KMS-11 (cell line): ENCODE measurements around the gene SCAMP4.

ENCODE experiments used
- H2AFZ ChIP-seq: fragments of 200-600 bp; sonication (generic); 2 replicates; pipeline ENCODE4 v1.6.1; 2016; ENCODE audit warnings: antibody characterized with exemption, mixed run types, low read depth
- H3K27ac ChIP-seq: fragments of 200-600 bp; sonication (generic); 2 replicates; pipeline ENCODE4 v1.6.1; 2016; ENCODE audit warnings: mild to moderate bottlenecking, mixed run types
- H3K27me3 ChIP-seq: fragments of 200-600 bp; sonication (generic); 2 replicates; pipeline ENCODE4 v1.6.1; 2017; ENCODE audit warnings: mild to moderate bottlenecking, low read depth, mixed run types, moderate library complexity; ENCODE audit not compliant: insufficient read depth
- H3K36me3 ChIP-seq: fragments of 200-600 bp; sonication (generic); 2 replicates; pipeline ENCODE4 v1.6.1; 2017; ENCODE audit warnings: mild to moderate bottlenecking, mixed run types; ENCODE audit not compliant: insufficient read depth
- H3K4me1 ChIP-seq: fragments of 200-600 bp; sonication (generic); 2 replicates; pipeline ENCODE4 v1.6.1; 2016; ENCODE audit warnings: mild to moderate bottlenecking, low read depth, mixed run types; ENCODE audit not compliant: poor library complexity, severe bottlenecking
- H3K4me2 ChIP-seq: fragments of 200-600 bp; sonication (generic); 2 replicates; pipeline ENCODE4 v1.7.0; 2016; ENCODE audit warnings: mild to moderate bottlenecking, mixed run types
- H3K4me3 ChIP-seq: fragments of 200-600 bp; sonication (generic); IDR thresholded peaks from 2 replicates; pipeline ENCODE4 v1.6.1; 2017; ENCODE audit warnings: low read depth, low read length, mixed read lengths; ENCODE audit not compliant: insufficient read depth
- H3K79me2 ChIP-seq: fragments of 200-600 bp; sonication (generic); 2 replicates; pipeline ENCODE4 v1.6.1; 2016; ENCODE audit warnings: low read depth, mixed run types; ENCODE audit not compliant: insufficient read depth
- H3K9ac ChIP-seq: fragments of 200-600 bp; sonication (generic); 2 replicates; pipeline ENCODE4 v1.6.1; 2016; ENCODE audit warnings: mild to moderate bottlenecking, mixed run types
- H4K20me1 ChIP-seq: fragments of 200-600 bp; sonication (generic); 2 replicates; pipeline ENCODE4 v1.6.1; 2016; ENCODE audit warnings: mild to moderate bottlenecking, mixed run types; ENCODE audit not compliant: insufficient read depth
- CTCF ChIP-seq: fragments of 200-600 bp; sonication (generic); conservative IDR thresholded peaks from 2 replicates; pipeline ENCODE4 v1.6.1; 2017; ENCODE audit warnings: low read depth, mild to moderate bottlenecking, antibody characterized with exemption, low read length, moderate library complexity, mixed read lengths

The SCAMP4 gene

GRCh38 chr19:1953037-1953436 is 47.8 kb downstream of the SCAMP4 start:
- no peaks in the 10 kb centered on the region for H3K36me3 ChIP-seq
- H3K9ac ChIP-seq: no peak overlapping the region
- H3K27ac ChIP-seq: no peak overlapping the region
- H3K4me3 ChIP-seq: no peak overlapping the region
- no peak overlapping the region for H3K4me2 ChIP-seq
- H3K79me2 ChIP-seq: peaks cover 61% of the 10 kb centered on the region
- no peaks in the 10 kb centered on the region for H4K20me1 ChIP-seq
- no peaks in the 10 kb centered on the region for H3K27me3 ChIP-seq
- H3K4me1 ChIP-seq: no peaks in the 10 kb centered on the region
- TF ChIP-seq CTCF: no peak
- H2AFZ ChIP-seq: no peak overlapping the region

GRCh38 chr19:1953441-1954094 is 48.4 kb downstream of the SCAMP4 start:
- Histone ChIP-seq H3K27me3 (no peaks in the 10 kb centered on the region), H3K4me1 (no peaks in the 10 kb centered on the region), H2AFZ (no peak overlapping the region), H3K79me2 (peaks cover 56% of the 10 kb centered on the region), H3K9ac (no peak overlapping the region), H3K4me2 (no peak overlapping the region), H3K27ac (no peak overlapping the region), H4K20me1 (no peaks in the 10 kb centered on the region), H3K36me3 (no peaks in the 10 kb centered on the region), H3K4me3 (no peak overlapping the region)
- TF ChIP-seq CTCF: no peak

DNA sequence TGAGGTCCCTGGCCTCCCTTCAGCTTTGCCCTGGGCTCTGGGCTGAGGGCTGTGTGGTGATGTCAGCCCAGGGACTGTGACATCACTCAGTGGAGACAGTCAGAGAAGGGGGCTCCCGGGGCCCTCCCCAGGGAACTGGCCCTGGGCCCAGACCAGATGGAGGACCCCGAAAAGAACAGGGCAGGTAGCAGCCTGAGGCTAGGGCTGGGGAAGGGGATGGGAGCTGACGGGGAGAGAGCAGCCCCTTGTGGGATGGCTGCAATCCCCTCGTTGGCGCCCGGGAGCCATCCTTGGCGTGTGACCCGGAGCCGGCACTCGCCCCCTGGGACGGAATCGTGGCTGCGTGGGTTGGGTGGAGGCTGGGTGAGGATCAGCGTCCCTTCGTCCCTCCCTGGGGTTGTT is 49.3 kb downstream of the SCAMP4 start:
- H4K20me1 ChIP-seq: no peaks in the 10 kb centered on the region
- H3K79me2 ChIP-seq: peaks cover 46% of the 10 kb centered on the region
- no peak overlapping the region for H3K9ac ChIP-seq
- no peak overlapping the region for H3K4me3 ChIP-seq
- H3K4me1 ChIP-seq: no peaks in the 10 kb centered on the region
- H3K27me3 ChIP-seq: no peaks in the 10 kb centered on the region
- no peak overlapping the region for H2AFZ ChIP-seq
- H3K36me3 ChIP-seq: no peaks in the 10 kb centered on the region
- no peak overlapping the region for H3K4me2 ChIP-seq
- H3K27ac ChIP-seq: no peak overlapping the region
- TF ChIP-seq CTCF: no peak

- no peak overlapping the region for H3K9ac ChIP-seq
- H3K27me3 ChIP-seq: no peaks in the 10 kb centered on the region
- H3K4me1 ChIP-seq: no peaks in the 10 kb centered on the region
- peaks cover 49% of the 10 kb centered on the region for H3K79me2 ChIP-seq
- no peak for TF ChIP-seq CTCF
- no peaks in the 10 kb centered on the region for H3K36me3 ChIP-seq
- H2AFZ ChIP-seq: no peak overlapping the region
- H3K27ac ChIP-seq: no peak overlapping the region
- H4K20me1 ChIP-seq: no peaks in the 10 kb centered on the region
- no peak overlapping the region for H3K4me2 ChIP-seq
- no peak overlapping the region for H3K4me3 ChIP-seq
Measured at GRCh38 chr19:1955171-1956121, 50.2 kb downstream of the SCAMP4 start.
